H1 (cell line): ENCODE results near the gene LIMK1. TPM values are rescaled to one million over a fixed set of nuclear protein-coding genes. Genes with fewer than 3 reads are reported as not detected.

Source experiments
- BCL11A ChIP-seq, 2 experiments: IDR thresholded peaks; one replicate each; pipeline ENCODE4 v1.6.1; 2011; ENCODE audit warnings: low read depth in 2 of 2, low read length in 2 of 2, mild to moderate bottlenecking in 2 of 2
- CHD7 ChIP-seq: fragments of 300-600 bp; sonication (generic); IDR thresholded peaks from 2 replicates; pipeline ENCODE4 v1.7.1; 2012; ENCODE audit warnings: low read length, moderate library complexity, mild to moderate bottlenecking, inconsistent platforms; ENCODE audit not compliant: insufficient replicate concordance
- CTCF ChIP-seq, 3 experiments: IDR thresholded peaks; 1 replicate in 2 of 3; 2 replicates in 1 of 3; pipeline versions ENCODE4 v1.5.1 to v1.6.1; 2011; ENCODE audit warnings: low read length in 3 of 3, mild to moderate bottlenecking in 3 of 3, inconsistent platforms in 2 of 3, low read depth in 1 of 3, moderate library complexity in 1 of 3; ENCODE audit not compliant: insufficient read depth in 1 of 3; ENCODE audit errors: control extremely low read depth in 1 of 3
- EZH2 ChIP-seq: fragments of 200-600 bp; sonication (generic); IDR thresholded peaks from 2 replicates; pipeline ENCODE4 v1.7.1; 2012; ENCODE audit warnings: low read depth, mild to moderate bottlenecking, moderate library complexity, low read length, inconsistent platforms; ENCODE audit not compliant: severe bottlenecking
- RXRA ChIP-seq: IDR thresholded peaks from 2 replicates; pipeline ENCODE4 v1.6.1; 2011; ENCODE audit warnings: low read depth, mild to moderate bottlenecking, low read length, moderate library complexity; ENCODE audit not compliant: insufficient read depth
- SIN3A ChIP-seq, 2 experiments: IDR thresholded peaks in 1 of 2; conservative IDR thresholded peaks in 1 of 2; 2 replicates each; pipeline ENCODE4 v1.6.1; 2011 to 2012; ENCODE audit warnings: low read length in 2 of 2, improper control_type of control experiment in 1 of 2, low read depth in 1 of 2, mild to moderate bottlenecking in 1 of 2
- SUZ12 ChIP-seq: fragments of 200-600 bp; sonication (generic); IDR thresholded peaks from 2 replicates; pipeline ENCODE4 v1.6.1; 2012; ENCODE audit warnings: mild to moderate bottlenecking, inconsistent platforms, low read length, moderate library complexity, mixed read lengths
- polyA plus RNA-seq, 7 experiments: library from polyadenylated mRNA; depleted of rRNA in 3 of 7; stranded (reverse) in 5 of 7; unstranded in 2 of 7; fragments of >200 nt in 5 of 7; fragments of 200-250 nt in 2 of 7; gene quantifications; 1 replicate in 5 of 7; 2 replicates in 1 of 7; 4 replicates in 1 of 7; pipeline versions ENCODE4 v1.2.1 to v1.2.3, GENCODE V29; 2011 to 2013; ENCODE audit warnings: missing spikeins in 2 of 7, mixed read lengths in 2 of 7
- total RNA-seq: library from RNA; stranded (reverse); fragmentation: NEBNext Ultra II Directional; extraction: Animal tissue kit (Norgen Biotek cat#: 25700); gene quantifications from 2 replicates; pipeline ENCODE4 v1.2.1, GENCODE V29; 2021

LIMK1 gene
- total and polyA plus RNA-seq, 2 of the 8 experiments (the other 6 are each of a cell fraction or from before 2014, with no cell fraction given): 93.5 to 108 TPM

DNA sequence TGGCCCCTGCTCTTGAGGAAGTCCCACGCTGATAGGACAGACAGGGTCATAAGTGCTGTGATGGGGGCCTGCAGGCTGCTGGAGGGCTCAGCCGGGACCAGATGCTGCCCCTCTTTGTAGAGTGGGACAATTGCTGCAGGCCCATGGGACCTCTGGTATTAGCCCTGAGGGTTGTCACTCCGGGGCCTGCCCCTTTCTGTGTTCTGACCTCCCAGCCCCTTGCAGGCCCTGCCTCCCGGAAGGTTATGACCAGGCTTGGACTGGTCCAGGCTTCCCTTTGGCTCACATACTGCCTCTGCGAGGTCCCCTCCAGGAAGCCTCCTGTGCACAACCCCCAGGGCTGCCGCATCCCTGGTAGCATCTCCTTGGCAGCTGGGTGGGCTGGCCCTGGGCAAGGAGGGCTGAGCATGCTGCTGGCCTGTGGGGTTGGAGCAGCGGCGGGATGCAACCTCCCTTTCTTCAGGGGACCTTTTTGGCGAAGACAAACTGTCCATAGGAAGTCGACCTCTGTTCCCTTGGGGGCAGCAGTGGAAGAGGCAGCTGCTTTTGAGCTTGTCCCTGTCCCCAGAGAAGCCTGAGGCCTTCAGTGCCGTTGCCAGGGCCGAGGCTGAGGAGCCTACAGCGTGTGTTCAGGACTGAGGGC, 8.8 kb downstream of the LIMK1 start (continued):
- TF ChIP-seq CHD7 (no peak), BCL11A (IDR thresholded peaks at IDR 0.05; ENCODE audit: low read depth in 2 of 2, low read length in 2 of 2) (no peak), SUZ12 (no peak), SIN3A (conservative IDR thresholded peaks at IDR 0.05 in 1 of 2, IDR thresholded peaks at IDR 0.05 in 1 of 2; ENCODE audit: low read depth in 1 of 2, low read length in 2 of 2) (no peak), RXRA (no peak), EZH2 (no peak), CTCF (IDR thresholded peaks at IDR 0.05; ENCODE audit: control extremely low read depth in 1 of 3, insufficient read depth in 1 of 3, low read depth in 1 of 3, low read length in 3 of 3) (no peak)
